NCI-H460 (cell line): ENCODE results near the gene TSPAN10. TPM values are rescaled to one million over a fixed set of nuclear protein-coding genes. Genes with fewer than 3 reads are reported as not detected.

Source experiments
- DNase-seq: peaks from one replicate; pipeline ENCODE4 v3.0.0-alpha.2; 2016; ENCODE audit warnings: low read depth; ENCODE audit errors: extremely low read depth
- total RNA-seq: library from RNA; depleted of rRNA; stranded (reverse); fragments of >200 nt; shearing (Covaris generic); gene quantifications from 2 replicates; pipeline ENCODE4 v1.2.3, GENCODE V29; 2014

TSPAN10 gene
- total RNA-seq, 1 experiment from 2014 or later, result 0.42 TPM

DNA sequence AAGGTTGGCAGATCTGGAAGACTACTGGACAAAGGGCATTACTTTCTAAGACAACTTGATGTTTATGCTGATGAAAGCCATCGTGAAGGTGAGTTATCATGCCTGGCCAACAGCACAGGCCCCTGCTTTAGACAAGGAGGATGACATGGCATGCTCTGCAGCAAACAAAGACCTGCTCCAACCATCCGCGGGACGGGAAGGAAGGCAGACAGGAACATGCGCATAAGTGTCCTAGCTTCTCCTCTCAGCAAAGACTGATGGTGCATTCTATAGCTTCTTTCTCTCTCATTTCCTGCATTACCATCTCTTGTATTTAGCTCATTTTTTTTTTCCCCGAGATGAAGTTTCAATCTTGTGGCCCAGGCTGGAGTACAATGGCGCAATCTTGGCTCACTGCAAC, 5.5 kb upstream of the TSPAN10 start:
- DNase-seq, result no peak

DNA sequence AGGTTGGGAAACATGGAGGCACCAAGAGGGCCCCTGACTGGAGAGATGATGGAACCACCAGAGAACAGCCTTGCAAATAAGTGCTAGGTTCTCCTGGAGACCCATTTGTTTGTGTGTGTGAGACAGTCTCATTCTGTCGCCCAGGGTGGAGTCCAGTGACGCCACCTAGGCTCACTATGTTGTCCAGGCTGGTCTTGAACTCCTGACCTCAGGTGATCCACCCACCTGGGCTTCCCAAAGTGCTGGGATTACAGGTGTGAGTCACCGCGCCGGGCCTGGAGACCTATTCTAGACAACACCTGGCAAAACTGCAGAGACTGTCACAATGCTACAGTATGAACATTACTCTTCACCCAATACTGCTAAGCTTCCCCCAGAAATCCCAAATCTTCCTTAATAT, 1.6 kb upstream of the TSPAN10 start:
- DNase-seq, result no peak

DNA sequence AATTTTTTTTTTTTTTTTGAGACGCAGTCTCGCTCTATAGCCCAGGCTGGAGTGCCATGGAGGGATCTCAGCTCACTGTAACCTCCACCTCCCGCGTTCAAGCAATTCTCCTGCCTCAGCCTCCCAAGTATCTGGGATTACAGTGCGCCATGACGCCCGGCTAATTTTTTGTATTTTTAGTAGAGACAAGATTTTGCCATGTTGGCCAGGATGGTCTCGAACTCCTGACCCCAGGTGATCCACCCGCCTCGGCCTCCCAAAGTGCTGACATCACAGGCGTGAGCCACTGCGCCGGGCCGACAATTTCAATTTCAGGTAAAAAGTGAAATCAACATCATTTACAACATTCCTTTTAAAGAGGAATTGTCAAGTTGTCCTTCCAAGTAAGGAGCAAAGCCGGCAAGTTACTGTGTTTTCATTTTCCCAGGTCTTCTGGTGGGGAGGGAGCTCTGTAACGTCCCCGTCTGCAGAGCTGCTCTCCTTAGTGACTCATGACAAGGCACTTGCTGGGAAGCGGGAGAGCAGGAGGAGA, 957 bp upstream of the TSPAN10 start:
- DNase-seq, result peak; percentile 43

DNA sequence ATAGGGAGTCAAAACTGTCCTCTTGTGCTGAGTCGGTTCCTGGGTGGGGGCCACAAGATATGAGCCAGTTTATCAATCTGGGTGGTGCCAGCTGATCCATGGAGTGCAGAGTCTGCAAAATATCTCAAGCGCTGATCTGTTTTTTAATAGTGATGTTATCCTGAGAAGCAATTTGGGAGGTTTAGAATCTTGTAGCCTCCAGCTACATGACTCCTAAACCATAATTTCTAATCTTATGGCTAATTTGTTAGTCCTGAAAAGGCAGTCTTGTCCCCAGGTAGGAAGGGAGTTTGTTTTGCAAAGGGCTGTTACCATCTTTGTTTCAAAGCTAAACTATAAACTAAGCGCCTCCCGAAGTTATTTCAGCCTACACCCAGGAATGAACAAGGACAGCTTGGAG, 1.7 kb downstream of the TSPAN10 start:
- no peak for DNase-seq

DNA sequence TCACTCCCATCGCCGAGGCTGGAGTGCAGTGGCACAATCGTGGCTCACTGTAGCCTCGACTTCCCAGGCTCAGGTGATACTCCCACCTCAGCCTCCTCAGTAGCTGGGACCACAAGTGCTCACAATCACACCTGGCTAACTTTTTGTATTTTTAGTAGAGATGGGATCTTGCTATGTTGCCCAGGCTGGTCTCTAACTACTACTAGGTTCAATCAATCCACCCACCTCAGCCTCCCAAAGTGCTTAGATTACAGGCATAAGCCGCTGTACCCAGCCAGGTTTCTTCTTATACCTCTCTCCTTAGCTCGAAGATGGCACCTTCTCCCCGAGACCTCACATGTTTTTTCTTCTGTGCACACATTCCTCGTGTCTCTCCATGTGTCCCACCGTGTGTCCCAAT, 3.0 kb downstream of the TSPAN10 start:
- no peak for DNase-seq

DNA sequence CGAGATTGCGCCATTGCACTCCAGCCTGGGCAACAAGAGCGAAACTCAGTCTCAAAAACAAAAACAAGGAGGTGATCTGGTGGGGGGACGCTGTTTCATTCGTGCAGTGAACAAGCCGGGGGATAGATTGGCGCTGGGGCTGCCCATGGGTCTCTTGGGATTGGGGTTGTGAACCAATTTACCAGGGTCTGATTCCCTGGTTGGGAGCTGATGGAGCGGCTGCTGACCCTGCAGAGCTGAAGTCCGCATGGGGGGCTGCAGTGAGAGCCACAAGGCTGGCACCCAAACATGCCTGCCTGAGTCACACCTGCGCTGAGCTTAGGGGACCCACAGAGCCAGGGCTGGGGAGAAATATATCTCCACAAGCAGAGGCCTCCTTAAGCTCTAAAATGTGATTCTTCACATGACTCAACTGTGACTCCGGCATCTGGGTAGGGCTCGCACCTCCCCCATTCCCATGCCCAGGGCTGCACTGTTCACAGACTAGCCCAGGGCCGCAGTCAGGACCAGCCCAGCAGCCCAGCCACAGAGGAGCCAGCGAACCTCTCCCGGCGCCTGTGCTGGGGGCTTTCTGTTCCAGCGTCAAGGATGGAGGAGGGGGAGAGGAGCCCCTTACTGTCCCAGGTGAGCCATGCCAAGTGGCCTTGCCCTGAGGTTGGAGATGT, 5.0 kb downstream of the TSPAN10 start:
- DNase-seq, result no peak

DNA sequence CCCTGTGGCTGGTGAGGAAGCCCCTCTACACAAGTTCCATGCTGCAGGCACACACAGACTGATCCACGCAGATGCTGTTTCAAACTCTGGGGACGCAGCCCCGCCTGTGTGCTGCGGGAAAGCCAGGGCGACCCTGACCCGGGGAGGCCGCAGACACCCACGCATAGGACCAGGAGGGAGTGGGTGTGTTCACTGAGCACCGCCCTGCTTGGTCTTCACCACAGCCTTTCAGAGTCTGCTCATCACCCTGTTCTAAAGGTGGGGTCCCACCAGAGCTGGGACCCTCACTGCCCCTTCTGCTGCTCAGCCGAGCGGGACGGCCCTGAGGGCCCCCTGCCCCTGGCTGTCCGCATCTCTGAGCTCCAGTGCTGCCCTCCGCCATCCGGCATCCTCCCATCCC, 7.5 kb downstream of the TSPAN10 start:
- no peak for DNase-seq

DNA sequence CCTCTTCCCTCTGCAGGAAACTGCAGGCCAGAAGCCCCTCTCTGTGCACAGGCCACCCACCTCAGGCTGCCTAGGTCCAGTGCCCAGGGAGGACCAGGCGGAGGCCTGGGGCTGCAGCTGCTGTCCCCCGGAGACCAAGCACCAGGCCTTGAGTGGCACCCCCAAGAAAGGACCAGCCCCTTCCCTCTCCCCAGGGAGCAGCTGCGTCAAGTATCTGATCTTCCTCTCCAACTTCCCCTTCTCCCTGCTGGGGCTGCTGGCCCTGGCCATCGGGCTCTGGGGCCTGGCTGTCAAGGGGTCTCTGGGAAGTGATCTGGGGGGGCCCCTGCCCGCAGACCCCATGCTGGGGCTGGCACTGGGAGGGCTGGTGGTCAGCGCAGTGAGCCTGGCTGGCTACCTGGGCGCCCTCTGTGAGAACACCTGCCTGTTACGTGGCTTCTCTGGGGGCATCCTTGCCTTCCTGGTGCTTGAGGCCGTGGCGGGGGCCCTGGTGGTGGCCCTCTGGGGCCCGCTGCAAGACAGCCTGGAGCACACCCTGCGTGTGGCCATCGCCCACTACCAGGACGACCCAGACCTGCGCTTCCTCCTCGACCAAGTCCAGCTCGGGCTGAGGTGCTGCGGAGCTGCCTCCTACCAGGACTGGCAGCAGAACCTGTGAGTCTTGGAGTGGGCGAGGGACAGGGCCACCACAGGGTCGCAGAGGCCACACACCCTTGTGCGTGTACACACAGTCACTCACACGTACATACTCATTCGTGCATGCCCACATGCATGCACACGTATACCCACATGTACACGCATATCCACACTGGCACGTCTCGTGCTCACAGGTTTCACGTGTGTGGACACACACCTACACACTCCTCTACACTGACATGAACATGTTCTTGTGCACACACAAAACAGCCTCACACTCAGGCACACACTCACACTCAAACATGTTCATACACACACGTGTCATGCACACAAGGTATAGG, 8.3 kb downstream of the TSPAN10 start:
- no peak for DNase-seq

DNA sequence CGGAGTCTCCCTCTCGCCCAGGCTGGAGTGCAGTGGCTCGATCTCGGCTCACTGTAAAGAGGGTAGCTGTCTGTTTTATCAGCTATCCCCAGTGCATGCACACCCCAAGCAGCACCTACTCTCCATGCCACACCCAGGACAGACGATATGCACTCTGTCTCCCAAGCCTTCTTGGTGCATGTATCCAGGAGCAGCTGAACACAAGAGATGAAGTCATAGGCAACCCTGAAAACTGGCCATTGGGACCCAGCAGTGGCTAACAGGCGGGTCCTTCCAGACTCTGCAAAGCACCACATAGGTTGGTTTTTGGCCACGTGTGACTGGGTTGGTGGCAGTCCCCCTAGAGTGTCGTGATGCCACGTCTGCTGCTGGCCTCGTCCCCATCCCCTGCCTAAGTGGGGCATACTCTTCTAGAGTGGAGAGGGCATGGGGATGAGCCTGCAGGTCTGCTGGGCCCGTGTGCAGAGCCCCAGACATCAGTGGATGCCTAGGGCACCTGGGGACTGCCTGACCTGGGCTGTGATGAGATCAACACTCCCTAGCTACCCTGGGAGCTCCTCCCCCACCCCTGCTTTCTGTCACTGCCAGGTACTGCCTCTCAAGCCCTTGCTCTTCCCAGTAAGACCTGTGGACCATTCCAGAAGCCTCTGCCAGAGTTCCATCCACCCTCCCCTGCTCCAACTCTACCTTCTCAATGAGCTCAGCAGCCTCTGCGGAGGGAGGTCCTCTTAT, 10.0 kb downstream of the TSPAN10 start:
- no peak for DNase-seq

DNA sequence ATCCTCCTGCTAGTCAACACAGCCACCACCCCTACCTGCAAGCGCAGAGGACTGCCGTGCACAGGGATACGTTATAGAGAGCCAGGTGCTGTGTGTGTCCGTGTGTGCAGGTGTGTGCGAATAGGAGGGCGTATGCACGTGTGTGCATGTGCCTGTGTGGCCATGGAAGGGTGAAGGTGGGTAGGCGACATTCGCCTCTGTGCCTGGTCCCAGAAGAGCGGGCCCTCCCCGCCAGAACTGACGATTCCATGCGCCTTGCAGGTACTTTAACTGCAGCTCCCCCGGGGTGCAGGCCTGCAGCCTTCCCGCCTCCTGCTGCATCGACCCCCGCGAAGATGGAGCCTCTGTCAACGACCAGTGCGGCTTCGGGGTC, 10.6 kb downstream of the TSPAN10 start:
- no peak for DNase-seq

DNA sequence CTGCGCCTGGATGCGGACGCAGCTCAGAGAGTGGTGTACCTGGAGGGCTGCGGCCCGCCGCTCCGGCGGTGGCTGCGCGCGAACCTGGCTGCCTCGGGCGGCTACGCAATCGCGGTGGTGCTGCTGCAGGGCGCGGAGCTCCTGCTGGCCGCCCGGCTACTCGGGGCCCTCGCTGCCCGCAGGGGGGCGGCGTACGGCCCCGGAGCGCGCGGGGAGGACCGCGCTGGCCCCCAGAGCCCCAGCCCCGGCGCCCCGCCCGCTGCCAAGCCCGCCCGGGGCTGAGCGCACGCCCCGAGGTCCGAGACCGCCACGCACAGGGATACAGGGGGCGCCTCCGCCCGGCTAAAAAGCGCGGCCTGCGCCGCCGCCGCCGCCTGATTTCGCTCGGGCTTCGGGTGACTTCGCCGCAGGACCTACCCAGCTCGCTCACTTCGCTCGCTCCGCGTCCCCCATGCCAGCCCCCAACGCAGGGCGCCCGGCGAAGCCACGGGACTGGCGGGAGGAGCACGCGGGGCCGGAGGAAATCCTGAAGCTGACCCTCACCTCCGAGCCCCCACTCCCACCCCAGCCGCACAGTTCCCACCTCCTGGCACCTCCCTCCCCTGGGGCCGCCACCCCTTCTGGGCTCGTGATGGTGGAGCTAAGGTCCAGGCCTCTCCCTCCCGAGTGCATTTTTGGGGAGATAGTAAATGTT, 11.2 kb downstream of the TSPAN10 start:
- DNase-seq, result no peak

DNA sequence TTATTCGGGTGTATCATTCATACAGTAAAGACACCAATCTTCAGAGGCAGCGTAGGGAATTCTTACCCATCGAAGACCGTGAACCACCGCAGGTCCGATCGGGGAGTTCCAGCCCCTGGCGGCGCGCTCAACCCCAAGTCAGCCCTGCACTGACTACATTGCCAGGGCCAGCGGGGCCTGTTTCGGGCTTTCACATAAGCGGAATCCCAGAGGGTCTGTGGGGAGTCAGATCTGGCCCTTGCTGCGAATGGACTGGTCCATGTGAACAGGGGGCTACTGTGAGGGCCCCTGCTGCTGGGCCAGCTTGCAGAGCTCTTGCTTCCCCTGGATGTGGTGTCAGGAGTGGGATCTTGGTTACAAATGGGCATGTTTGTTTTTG, 11.7 kb downstream of the TSPAN10 start:
- no peak for DNase-seq

DNA sequence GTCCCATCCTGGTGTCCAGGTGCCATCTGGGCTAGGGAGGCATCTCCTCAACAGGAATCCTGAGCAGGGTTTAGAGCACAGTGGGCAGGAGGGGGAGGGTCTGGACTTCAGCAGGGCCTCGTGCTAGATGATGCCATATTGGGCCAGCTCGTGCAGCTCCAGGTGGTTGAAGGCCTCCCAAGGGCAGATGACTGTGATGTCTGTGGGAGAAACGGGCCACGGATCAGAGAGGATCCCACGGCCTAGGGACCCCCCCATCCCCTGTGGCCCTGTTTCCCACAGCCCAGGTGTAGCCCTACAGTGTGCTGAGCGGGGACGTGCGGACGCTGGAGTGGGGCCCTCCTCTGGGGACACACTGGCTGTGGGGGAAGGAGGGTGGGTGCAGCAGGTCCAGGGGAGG, 14.0 kb downstream of the TSPAN10 start:
- no peak for DNase-seq

DNA sequence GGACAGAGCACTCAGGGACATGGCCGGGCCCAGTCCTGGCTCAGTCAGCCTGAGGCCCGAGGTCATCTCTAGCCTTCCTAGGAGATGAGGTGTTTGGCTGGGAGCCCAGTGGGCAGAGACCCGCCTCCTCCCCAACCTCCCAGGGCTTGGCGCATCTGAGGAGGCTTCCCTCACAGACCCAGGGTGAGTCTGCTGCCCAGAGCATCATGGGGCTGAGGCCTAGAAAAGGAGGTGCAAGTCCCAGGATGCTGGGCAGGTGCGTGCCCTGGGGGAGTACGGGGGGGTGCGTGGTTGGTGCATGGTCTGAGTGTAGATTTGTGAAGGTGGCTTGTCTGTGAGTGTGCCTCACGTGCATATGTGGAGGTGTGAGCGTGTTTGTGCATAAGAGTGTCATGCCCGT, 14.7 kb downstream of the TSPAN10 start:
- no peak for DNase-seq

DNA sequence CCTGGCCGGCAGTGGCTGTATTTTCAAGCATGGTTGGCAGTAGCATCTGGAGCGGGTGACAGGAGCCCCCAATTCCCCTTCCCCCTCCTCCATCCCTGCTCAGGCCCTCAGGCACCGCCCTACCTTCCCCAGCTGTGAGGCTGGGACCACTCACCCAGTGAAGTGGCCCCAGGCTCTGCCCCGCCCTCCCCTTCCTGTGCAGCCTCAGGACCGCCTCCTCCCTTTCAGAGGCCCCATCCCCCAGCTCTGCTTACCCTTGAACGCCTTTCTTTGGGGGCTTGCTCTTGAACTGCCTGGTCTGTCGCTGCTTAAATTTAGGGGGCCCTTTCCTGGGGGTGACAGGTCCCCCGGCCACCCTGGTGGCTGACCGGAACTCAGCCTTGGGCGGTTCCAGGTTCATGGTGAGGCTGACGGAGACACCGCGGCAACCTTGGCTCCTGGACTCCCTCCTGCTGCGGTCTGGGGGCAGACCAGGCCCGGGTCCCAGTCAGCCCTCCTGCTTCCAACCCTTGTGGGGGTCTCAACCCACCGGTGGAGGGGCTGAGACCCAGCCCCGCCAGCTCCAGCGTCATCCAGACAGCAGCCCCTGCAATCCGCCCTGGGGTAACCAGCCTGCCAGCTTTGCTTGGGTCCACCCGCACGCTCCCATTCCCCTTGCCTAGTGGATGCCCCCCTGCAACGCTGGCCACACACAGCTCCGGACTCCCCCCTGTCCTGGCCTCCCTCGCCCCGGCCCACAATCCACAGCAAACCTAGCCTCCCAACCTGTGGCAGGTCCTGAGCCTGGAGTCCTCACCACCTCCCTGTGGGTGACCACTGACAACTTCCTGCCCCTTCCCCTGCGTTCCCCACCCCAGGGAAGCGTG, 16.1 kb downstream of the TSPAN10 start:
- no peak for DNase-seq

DNA sequence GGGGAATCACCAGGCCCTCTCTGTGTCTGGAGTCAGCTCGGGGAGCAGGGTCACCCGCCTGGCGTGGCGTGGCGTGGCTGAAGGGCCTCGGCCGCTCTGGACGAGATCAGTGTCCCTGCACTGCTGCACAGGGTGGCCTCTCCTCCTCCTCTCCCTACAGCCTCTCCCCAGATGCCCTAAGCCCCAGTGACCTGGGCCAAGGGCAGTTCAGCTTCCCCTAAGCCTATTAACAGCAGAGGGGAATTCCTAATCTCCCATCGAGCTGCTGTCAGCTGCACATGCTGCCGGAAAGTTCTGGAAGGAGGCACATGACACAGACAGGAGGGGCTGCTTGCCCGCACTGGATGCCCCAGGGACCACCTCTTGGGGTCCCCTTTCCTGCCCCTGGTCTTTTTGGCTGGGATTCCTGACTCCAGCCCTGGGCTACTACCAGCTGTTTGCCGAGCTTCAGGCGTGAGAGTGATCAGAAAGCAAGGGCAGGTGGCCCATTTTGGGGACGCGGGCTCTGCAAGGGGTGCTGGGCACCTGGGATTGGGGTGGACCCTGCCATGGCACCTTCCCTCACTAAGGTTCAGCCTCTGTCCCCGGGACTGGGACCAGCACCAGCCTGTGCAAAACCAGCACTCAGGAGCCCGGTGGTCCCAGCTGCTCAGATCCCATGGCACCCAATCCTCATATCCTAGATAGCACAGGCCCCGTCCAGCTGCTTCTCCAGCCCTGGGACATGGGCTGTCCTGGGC, 18.6 kb downstream of the TSPAN10 start:
- no peak for DNase-seq

DNA sequence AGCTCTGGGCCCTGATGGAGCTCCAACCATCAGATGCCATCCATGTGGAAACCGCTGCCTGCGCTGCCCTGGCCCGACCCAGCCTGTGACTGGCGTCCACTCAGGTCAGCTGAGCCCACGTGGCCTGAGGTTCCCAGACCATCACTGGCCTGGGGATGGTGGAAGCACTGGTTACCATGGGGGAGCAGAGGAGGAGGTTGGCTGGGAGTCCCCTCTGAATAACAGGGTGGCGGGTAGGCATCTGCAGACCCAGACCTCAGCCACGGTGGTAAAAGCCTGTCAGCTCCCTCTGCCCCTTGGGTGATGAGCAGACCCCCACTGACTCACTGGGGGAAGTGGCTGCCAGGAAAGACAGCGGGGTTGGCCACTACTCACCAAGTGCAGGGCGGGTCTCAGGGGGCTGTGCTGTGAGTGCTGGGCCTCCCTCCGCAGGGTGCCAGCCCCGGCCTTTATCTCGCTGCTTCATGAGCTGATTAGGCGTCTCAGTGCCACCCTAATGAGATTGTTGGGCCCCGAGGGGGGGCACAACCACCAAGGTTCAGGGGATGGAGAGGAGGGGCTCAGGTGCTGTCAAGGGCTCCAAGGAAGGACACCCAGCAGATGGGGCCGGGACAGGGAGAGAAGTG, 19.2 kb downstream of the TSPAN10 start, which contains the start of gene PDE6G:
Gene PDE6G (minus strand): TSS at position 425 of the 626 bp plus-strand sequence. CDS start 3,237 bp downstream, outside the sequence.
- DNase-seq, result no peak

DNA sequence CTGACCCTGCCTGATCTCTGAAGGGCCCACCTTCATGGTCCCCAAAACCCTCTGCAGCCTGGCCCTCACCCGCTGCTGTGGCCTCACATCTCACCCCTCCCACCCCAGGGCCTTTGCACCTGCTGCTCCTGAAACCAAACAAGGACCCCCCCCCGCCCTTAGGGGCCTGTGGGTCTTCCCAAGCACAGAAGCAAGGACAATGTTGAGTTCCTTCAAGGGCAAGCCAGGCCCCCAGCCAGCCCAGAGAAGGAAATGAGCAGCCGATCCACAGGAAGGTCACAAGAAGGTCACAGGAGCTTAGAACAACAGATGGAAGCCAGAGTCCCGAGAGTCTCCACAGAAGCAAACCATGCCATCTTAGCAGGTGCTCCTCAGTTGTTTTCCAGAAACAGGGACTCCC, 19.8 kb downstream of the TSPAN10 start:
- DNase-seq, result no peak
